GM18519 (cell line): Measurements from ENCODE around the gene ROGDI.
"Not testable (repeated sequence)": the region's sequence is repeated elsewhere in the genome, so short reads cannot be mapped to it uniquely, and the experiment has no call there.

Experiments
- ATAC-seq: cut with Tn5 transposase; IDR thresholded peaks from one replicate; pipeline ENCODE4 v1.9.1; 2021; ENCODE audit warnings: mild to moderate bottlenecking, moderate library complexity; ENCODE audit not compliant: unreplicated experiment, low FRiP score

The ROGDI gene

DNA sequence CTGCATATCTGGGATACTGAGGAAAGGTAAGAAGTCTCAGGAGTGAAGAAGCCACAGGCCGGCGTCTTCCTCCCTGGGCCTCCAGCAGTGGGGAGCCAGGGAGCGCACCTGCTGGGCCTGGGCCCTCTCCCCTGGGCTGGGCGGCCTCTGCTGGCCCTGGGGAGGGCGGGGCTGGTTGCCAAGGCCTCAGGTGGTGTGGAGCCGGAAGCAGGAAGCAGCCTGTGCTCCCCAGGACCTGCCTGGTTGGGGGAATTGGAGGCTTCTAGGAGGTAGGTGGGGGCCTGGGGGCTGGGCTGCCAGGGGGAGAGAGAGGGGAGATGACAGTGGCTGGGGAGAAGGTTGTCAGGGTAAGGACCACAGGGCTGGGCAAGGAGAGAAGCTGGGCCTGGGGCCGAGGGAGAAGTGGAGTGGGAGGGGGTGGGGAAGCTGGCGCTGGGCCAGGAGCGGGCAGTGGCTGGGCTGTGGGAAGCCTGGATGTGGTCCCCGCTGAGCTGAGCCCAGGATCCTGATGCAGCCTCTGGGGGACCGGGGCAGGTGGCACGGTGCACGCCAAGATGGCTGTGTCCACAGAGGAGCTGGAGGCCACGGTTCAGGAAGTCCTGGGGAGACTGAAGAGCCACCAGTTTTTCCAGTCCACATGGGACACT is 7.1 kb downstream of the ROGDI start, which contains the start of gene SMIM22:
SMIM22 (plus strand) TSS at position 189 of the 647 bp plus-strand sequence; CDS start at position 555, 366 bp downstream.
- ATAC-seq: no peak

DNA sequence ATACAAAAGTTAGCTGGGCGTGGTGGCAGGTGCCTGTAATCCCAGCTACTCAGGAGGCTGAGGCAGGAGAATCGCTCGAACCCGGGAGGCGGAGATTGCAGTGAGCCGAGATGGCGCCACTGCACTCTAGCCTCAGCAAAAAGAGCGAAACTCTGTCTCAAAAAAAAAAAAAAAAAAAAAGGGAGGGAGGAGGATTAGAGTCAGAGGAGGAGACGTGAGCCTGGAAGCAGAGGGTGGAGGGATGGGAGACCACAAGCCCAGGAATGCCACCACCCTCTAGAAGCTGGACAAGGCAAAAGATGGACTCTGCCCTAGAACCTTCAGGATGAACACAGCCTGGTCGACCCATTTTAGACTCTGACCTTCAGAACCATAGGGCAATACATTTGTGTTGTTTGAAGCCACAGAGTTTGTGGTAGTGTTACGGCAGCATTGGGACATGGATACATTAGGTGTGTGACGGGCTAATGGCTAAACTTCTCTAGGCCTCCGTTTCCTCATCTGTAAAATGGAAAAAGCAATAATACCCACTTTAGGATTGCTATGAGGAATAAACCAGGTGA is 9.4 kb downstream of the ROGDI start:
- no peak for ATAC-seq

DNA sequence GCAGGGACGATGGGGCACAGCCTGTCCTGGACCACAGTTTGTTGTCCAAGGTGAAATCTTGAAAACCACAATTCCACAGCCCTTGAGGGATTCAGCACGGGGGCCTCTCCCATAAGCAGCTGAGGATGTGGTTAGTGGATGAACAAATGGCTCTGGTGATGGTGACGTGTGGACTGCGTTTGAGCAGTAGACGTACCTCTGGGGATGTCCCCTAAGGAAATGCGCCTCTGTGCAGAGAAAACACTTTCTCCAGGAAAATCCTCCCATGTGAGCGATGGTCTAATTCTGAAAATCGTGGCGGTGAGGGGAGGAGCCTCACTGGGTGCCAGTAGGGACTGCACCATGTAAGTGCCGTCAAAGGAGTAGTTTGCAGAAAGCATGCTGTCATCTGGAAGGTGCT is 11.6 kb downstream of the ROGDI start:
- ATAC-seq: no peak

GRCh38 chr16:4790261-4790660 is 12.2 kb downstream of the ROGDI start:
- ATAC-seq: no peak

GRCh38 chr16:4788910-4789309 is 13.5 kb downstream of the ROGDI start:
- no peak for ATAC-seq

DNA sequence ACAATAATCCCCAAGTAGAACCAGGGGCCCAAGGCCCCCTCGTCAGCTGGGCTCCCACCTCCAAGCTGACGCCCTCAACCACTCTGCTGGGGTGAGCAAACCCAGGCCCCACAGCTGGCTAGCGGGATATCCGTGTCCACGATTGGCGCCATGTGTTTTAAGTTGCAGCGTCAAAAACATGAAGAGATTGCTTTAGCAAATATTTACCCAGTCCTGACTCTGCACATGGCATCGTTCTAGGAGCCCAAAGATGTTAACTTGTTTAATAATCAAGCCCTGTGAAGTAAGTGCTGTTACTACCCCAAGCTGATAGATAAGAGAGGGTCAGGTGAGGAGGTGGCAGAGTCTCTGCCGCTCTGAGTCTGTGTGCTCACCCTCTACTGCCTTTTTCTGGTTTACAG is 13.9 kb downstream of the ROGDI start:
- no peak for ATAC-seq

GRCh38 chr16:4787627-4788482 is 14.6 kb downstream of the ROGDI start, which contains the start of gene SEPTIN12:
TSS of gene SEPTIN12 (minus strand) at chr16:4788345. CDS start at chr16:4787645, 700 bp downstream.
- no peak for ATAC-seq

- ATAC-seq: no peak
These were observed 15.4 kb downstream of the ROGDI start for GRCh38 chr16:4787068-4787467.

DNA sequence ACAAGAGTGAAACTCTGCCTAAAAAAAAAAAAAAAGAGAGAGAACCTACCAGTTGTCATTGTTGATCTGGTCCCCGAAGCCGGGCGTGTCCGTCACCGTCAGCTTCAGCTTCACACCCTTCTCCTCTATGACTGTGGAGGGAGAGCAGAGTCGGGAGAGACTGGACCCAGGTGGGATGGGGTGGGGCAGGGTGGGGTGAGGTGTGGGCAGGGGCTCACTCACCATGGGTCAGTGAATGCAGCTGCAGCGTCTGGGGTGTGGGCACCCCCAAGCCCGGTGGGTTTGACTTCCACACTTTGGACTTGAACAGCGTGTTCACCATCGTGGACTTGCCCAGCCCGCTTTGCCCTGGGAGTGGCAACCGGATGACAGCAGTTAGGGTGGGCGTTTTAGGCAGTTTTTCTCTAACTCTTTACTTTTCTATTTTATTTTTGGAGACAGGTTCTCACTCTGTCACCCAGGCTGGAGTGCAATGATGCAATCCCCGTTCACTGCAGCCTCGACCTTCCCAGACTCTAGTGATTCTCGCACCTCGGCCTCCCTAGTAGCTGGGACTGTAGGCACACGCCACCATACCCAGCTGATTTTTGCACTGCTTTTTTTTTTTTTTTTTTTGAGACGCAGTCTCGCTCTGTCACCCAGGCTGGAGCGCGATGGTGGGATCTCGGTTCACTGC is 16.5 kb downstream of the ROGDI start:
- ATAC-seq: no peak

GRCh38 chr16:4784444-4784987 is 17.9 kb downstream of the ROGDI start:
- not testable (repeated sequence) for ATAC-seq

- no peak for ATAC-seq
These were observed 18.5 kb downstream of the ROGDI start for GRCh38 chr16:4783951-4784336.

- ATAC-seq: no peak
These were observed 19.0 kb downstream of the ROGDI start for GRCh38 chr16:4783251-4783950.

- ATAC-seq: no peak
These were observed 22.2 kb downstream of the ROGDI start for GRCh38 chr16:4780235-4780634.

DNA sequence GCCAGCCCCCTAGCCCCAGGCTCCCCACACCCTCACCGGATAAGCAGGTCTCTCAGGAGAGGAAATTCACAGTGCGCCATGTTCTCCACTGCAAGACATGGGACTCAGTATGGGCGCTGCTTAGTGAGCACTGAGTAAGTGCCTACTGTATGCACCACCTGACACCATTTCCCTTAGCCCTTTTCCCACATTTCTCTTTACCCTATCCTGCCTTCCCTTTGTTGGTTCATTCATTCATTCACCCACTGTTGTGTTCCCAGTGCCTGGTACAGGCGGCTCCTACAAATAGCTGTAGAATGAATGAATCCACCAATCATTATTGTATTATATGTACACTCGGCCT is 24.4 kb downstream of the ROGDI start:
- no peak for ATAC-seq

- no peak for ATAC-seq
These were observed 24.9 kb downstream of the ROGDI start for GRCh38 chr16:4777339-4778049.

DNA sequence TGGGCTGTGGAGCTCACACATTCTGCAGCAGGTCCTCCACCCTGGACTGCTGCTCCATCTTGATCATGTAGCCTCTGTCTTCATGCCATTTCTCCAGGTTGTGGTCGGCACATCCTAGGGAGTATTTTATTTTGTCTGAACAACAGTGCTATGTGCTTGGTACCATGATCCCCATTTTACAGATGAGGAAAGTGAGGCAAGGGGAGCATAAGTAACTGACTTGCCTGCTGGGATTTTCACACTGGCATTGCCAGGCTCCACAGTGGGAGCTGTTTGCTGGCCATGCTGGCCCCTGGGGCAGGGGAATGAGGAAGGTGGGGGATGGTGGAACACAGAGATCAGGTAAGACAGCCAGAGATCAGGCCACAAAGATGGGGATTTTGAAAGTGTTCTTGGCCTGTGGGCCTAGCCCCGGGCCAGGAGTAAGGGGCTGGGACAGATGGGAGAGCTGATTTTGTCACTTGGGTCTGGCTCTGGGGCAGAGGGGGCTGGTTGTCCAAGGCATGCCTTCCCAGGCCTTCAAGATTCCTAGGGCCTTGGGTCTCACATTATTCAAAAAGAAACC is 26.2 kb downstream of the ROGDI start:
- no peak for ATAC-seq

- no peak for ATAC-seq
These were observed 27.4 kb downstream of the ROGDI start for GRCh38 chr16:4775005-4775404.

GRCh38 chr16:4772351-4772750 is 30.1 kb downstream of the ROGDI start:
- ATAC-seq: no peak

GRCh38 chr16:4771646-4772045 is 30.8 kb downstream of the ROGDI start:
- no peak for ATAC-seq
